WTC11 (cell line): ENCODE data around the gene CYBB.

ENCODE experiments used
- AFF4 ChIP-seq: sonication (generic); formaldehyde crosslinking; IDR thresholded peaks from 2 replicates; pipeline ENCODE4 v1.8.1; 2023; ENCODE audit warnings: mild to moderate bottlenecking, missing genetic modification reagents, borderline replicate concordance
- CTCF ChIP-seq: fragments of 200-600 bp; IDR thresholded peaks from 2 replicates; pipeline ENCODE4 v1.8.0; 2022; ENCODE audit warnings: antibody characterized with exemption
- NR2C2 ChIP-seq: sonication (generic); formaldehyde crosslinking; IDR thresholded peaks from 2 replicates; pipeline ENCODE4 v1.8.0; 2022; ENCODE audit warnings: mild to moderate bottlenecking, missing genetic modification reagents
- SMAD4 ChIP-seq: sonication (generic); formaldehyde crosslinking; IDR thresholded peaks from 2 replicates; pipeline ENCODE4 v1.8.0; 2022; ENCODE audit warnings: mild to moderate bottlenecking, missing genetic modification reagents
- TF ChIP-seq, protein P1 (sequence below): fragments of 250-450 bp; sonication (Bioruptor Pico); IDR thresholded peaks from 2 replicates; pipeline ENCODE4 v1.8.0; 2021; ENCODE audit warnings: mild to moderate bottlenecking
- TF ChIP-seq, protein P2 (sequence below): sonication (generic); formaldehyde crosslinking; IDR thresholded peaks from 2 replicates; pipeline ENCODE4 v1.8.0; 2022; ENCODE audit warnings: mild to moderate bottlenecking, missing genetic modification reagents

GRCh38 chrX:37782359-37782758 lies 2.5 kb downstream of the CYBB start:
- no peak for TF ChIP-seq CTCF
- TF ChIP-seq SMAD4: no peak
- TF ChIP-seq, protein P1, sequence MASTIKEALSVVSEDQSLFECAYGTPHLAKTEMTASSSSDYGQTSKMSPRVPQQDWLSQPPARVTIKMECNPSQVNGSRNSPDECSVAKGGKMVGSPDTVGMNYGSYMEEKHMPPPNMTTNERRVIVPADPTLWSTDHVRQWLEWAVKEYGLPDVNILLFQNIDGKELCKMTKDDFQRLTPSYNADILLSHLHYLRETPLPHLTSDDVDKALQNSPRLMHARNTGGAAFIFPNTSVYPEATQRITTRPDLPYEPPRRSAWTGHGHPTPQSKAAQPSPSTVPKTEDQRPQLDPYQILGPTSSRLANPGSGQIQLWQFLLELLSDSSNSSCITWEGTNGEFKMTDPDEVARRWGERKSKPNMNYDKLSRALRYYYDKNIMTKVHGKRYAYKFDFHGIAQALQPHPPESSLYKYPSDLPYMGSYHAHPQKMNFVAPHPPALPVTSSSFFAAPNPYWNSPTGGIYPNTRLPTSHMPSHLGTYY (CRISPR knock-in tag): no peak
- no peak for TF ChIP-seq NR2C2
- TF ChIP-seq, protein P2, sequence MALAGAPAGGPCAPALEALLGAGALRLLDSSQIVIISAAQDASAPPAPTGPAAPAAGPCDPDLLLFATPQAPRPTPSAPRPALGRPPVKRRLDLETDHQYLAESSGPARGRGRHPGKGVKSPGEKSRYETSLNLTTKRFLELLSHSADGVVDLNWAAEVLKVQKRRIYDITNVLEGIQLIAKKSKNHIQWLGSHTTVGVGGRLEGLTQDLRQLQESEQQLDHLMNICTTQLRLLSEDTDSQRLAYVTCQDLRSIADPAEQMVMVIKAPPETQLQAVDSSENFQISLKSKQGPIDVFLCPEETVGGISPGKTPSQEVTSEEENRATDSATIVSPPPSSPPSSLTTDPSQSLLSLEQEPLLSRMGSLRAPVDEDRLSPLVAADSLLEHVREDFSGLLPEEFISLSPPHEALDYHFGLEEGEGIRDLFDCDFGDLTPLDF (CRISPR knock-in tag): no peak
- no peak for TF ChIP-seq AFF4
